Breast epithelium (tissue), 4 donors: ENCODE results near the gene SHISA6. TPM values are rescaled to one million over a fixed set of nuclear protein-coding genes. Genes with fewer than 3 reads are reported as not detected.

Experiments
- DNase-seq, 2 donors: peaks; one replicate each; pipeline ENCODE4 v3.0.0-alpha.2; 2019; ENCODE audit warnings: low spot score in 2 of 2
- H3K27ac ChIP-seq, 2 donors: fragments of 200-600 bp; sonication (generic) in 1 of 2; one replicate each; pipeline ENCODE4 v1.5.1; 2016 to 2019; ENCODE audit warnings: mild to moderate bottlenecking in 1 of 2
- H3K27me3 ChIP-seq, 2 donors: fragments of 200-600 bp; sonication (generic) in 1 of 2; one replicate each; pipeline versions ENCODE4 v1.5.1 to v1.6.0; 2017 to 2019; ENCODE audit warnings: control low read depth in 1 of 2, mild to moderate bottlenecking in 1 of 2
- H3K36me3 ChIP-seq: fragments of 200-600 bp; one replicate; pipeline ENCODE4 v1.5.1; 2019
- H3K4me1 ChIP-seq, 2 donors: fragments of 200-600 bp; sonication (generic); one replicate each; pipeline ENCODE4 v1.5.1; 2016 to 2019; ENCODE audit warnings: control low read depth in 1 of 2
- H3K4me3 ChIP-seq, 3 donors: fragments of 200-600 bp; sonication (generic); 1 replicate in 2 of 3; 2 replicates in 1 of 3; pipeline ENCODE4 v1.5.1; 2016 to 2019; ENCODE audit warnings: mild to moderate bottlenecking in 3 of 3, moderate library complexity in 2 of 3
- H3K9me3 ChIP-seq, 2 donors: fragments of 200-600 bp; sonication (generic) in 1 of 2; one replicate each; pipeline ENCODE4 v1.5.1; 2016 to 2019; ENCODE audit warnings: control low read depth in 1 of 2
- POLR2A ChIP-seq: fragments of 450-650 bp; IDR thresholded peaks from one replicate; pipeline ENCODE4 v1.6.1; 2016; ENCODE audit warnings: antibody characterized with exemption, mild to moderate bottlenecking, moderate library complexity
- POLR2AphosphoS5 ChIP-seq, 3 donors: sonication (generic); formaldehyde crosslinking; IDR thresholded peaks; one replicate each; pipeline ENCODE4 v1.6.1; 2017; ENCODE audit warnings: antibody characterized with exemption in 3 of 3
- intact Hi-C: fragments of 100-400 bp; cut with DNase I; formaldehyde crosslinking; loops from one replicate; pipeline ENCODE4 v1.15.1; 2023; ENCODE audit warnings: low total_unique reads
- total RNA-seq, 3 donors: library from RNA; depleted of rRNA; stranded (reverse); fragments of >200 nt; gene quantifications; one replicate each; pipeline ENCODE4 v1.1.0, GENCODE V29; 2016
- TF ChIP-seq, protein P1 (sequence below), 3 donors: fragments of 450-650 bp; IDR thresholded peaks; one replicate each; pipeline ENCODE4 v1.5.1; 2016 to 2017; ENCODE audit warnings: antibody characterized with exemption in 3 of 3, mild to moderate bottlenecking in 3 of 3, moderate library complexity in 3 of 3

Gene SHISA6
- total RNA-seq, 3 donors from 2014 or later = 0.44 to 5.3 (median 3.3) TPM

GRCh38 chr17:11438673-11439072 lies 197.7 kb downstream of the SHISA6 start:
- no peaks in the 10 kb centered on the region for H3K9me3 ChIP-seq
- intact Hi-C loops = no loop called here

DNA sequence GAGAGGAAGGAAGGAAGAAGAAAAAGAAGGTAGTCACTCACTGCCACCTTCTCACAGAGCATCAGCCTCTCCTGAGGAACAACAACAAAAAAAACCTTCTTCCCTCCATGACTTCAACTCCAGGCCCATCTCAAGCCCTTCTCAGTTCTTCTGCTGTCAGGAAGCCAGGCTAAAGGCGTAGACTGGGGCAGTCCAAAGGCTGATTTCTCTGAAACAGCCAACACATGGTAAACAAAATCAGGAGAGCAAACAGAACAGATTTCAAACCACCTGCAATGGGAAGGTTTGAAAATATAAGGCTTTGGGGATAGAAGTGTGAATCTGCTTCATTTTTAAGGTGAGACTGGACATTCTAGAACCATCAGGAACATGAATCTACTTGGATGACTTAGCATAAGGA lies 200.0 kb downstream of the SHISA6 start:
- intact Hi-C loops = no loop called here
- H3K27ac ChIP-seq = no peak overlapping the region
- H3K4me3 ChIP-seq = no peak overlapping the region
- DNase-seq = no peak
- no peaks in the 10 kb centered on the region for H3K4me1 ChIP-seq
- H3K9me3 ChIP-seq = no peaks in the 10 kb centered on the region
- no peaks in the 10 kb centered on the region for H3K27me3 ChIP-seq
- H3K36me3 ChIP-seq = no peaks in the 10 kb centered on the region
- TF ChIP-seq POLR2A = no peak
- no peak for TF ChIP-seq POLR2AphosphoS5 (IDR thresholded peaks at IDR 0.05)
- TF ChIP-seq, protein P1, sequence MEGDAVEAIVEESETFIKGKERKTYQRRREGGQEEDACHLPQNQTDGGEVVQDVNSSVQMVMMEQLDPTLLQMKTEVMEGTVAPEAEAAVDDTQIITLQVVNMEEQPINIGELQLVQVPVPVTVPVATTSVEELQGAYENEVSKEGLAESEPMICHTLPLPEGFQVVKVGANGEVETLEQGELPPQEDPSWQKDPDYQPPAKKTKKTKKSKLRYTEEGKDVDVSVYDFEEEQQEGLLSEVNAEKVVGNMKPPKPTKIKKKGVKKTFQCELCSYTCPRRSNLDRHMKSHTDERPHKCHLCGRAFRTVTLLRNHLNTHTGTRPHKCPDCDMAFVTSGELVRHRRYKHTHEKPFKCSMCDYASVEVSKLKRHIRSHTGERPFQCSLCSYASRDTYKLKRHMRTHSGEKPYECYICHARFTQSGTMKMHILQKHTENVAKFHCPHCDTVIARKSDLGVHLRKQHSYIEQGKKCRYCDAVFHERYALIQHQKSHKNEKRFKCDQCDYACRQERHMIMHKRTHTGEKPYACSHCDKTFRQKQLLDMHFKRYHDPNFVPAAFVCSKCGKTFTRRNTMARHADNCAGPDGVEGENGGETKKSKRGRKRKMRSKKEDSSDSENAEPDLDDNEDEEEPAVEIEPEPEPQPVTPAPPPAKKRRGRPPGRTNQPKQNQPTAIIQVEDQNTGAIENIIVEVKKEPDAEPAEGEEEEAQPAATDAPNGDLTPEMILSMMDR (IDR thresholded peaks at IDR 0.05) = no peak

More at GRCh38 chr17:11438673-11439072, 197.7 kb downstream of the SHISA6 start:
- no peak overlapping the region for H3K27ac ChIP-seq
- H3K4me1 ChIP-seq = no peaks in the 10 kb centered on the region
- H3K4me3 ChIP-seq = no peak overlapping the region
- H3K36me3 ChIP-seq = no peaks in the 10 kb centered on the region
- no peaks in the 10 kb centered on the region for H3K27me3 ChIP-seq
- no peak for DNase-seq
- TF ChIP-seq, protein P1 (IDR thresholded peaks at IDR 0.05) = no peak
- TF ChIP-seq POLR2AphosphoS5 (IDR thresholded peaks at IDR 0.05) (no peak), POLR2A (no peak)

DNA sequence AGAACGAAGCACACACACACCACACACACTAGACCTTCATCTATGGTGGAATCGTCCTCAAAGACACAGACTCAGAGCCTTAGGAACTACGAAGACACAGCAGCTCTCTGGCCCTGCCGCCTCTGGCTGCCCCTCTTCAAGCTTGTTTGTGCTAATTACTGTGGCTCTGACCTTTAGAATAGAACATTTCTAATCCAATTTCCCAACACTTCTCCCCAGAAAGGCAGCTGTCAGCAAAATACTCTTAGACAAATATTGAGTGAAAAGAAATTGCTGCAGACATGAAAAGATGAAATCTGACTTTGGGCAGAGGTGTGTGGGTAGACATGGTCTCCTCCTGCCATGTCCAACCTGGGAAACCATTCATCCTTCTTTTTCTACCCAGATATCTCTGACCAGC lies 205.3 kb downstream of the SHISA6 start:
- no peaks in the 10 kb centered on the region for H3K27me3 ChIP-seq
- H3K36me3 ChIP-seq = no peaks in the 10 kb centered on the region
- H3K4me1 ChIP-seq = no peaks in the 10 kb centered on the region
- no peak overlapping the region for H3K27ac ChIP-seq
- no peaks in the 10 kb centered on the region for H3K9me3 ChIP-seq
- no peak for DNase-seq
- H3K4me3 ChIP-seq = no peak overlapping the region
- intact Hi-C loops = no loop called here
- TF ChIP-seq, protein P1 (IDR thresholded peaks at IDR 0.05) = no peak
- TF ChIP-seq POLR2A (no peak), POLR2AphosphoS5 (IDR thresholded peaks at IDR 0.05) (no peak)

DNA sequence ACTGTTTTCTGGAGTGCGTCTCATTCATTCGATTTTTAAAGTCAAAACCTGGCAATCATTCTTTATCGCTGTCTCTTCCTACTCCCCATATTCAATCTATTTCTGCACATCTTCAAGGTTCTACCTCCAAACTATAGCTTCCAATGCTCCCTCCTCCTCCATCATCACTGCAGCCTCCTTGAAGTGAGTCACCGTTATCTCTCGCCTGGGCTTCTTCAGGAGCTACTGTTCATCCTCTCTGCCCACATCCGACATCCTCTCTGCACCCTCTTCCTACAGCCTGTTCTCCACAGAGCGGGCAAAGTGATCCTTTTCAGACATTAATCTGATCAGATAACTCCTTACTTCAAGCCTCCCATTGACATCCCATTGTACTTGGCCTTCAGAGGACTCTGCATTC lies 213.1 kb downstream of the SHISA6 start:
- TF ChIP-seq POLR2A = no peak
- no peak for TF ChIP-seq POLR2AphosphoS5 (IDR thresholded peaks at IDR 0.05)
- TF ChIP-seq, protein P1 (IDR thresholded peaks at IDR 0.05) = no peak
- no peak for DNase-seq
- no peaks in the 10 kb centered on the region for H3K9me3 ChIP-seq
- no peak overlapping the region for H3K4me3 ChIP-seq
- intact Hi-C loops = no loop called here
- no peaks in the 10 kb centered on the region for H3K36me3 ChIP-seq
- no peak overlapping the region for H3K27ac ChIP-seq
- no peaks in the 10 kb centered on the region for H3K27me3 ChIP-seq
- H3K4me1 ChIP-seq = no peaks in the 10 kb centered on the region

- TF ChIP-seq POLR2A (no peak), POLR2AphosphoS5 (IDR thresholded peaks at IDR 0.05) (no peak)
- TF ChIP-seq, protein P1 (IDR thresholded peaks at IDR 0.05) = no peak
- no peaks in the 10 kb centered on the region for H3K36me3 ChIP-seq
- intact Hi-C loops = no loop called here
Observed at GRCh38 chr17:11458279-11458678, 217.3 kb downstream of the SHISA6 start.

More at GRCh38 chr17:11458279-11458678, 217.3 kb downstream of the SHISA6 start:
- Histone ChIP-seq H3K27me3 (no peaks in the 10 kb centered on the region), H3K4me3 (no peak overlapping the region), H3K4me1 (no peaks in the 10 kb centered on the region), H3K9me3 (no peaks in the 10 kb centered on the region), H3K27ac (no peak overlapping the region)
- no peak for DNase-seq
